ENCODE results near the gene ASAH2B.

ASAH2B gene

GRCh38 chr10:50796693-50797092 is 57.0 kb downstream of the ASAH2B start:
- DNase-seq (ENCODE audit: extremely low read depth in 1 of 2, low read depth in 1 of 2) = no peak

GRCh38 chr10:50798297-50798696 is 58.6 kb downstream of the ASAH2B start:
- DNase-seq (ENCODE audit: extremely low read depth in 1 of 2, low read depth in 1 of 2) = no peak

GRCh38 chr10:50799595-50799994 is 59.9 kb downstream of the ASAH2B start:
- no peak for DNase-seq (ENCODE audit: extremely low read depth in 1 of 2, low read depth in 1 of 2)

GRCh38 chr10:50805981-50806622 is 66.4 kb downstream of the ASAH2B start:
- no peak for DNase-seq (ENCODE audit: extremely low read depth in 1 of 2, low read depth in 1 of 2)

GRCh38 chr10:50807851-50808776 is 68.4 kb downstream of the ASAH2B start:
- no peak for DNase-seq (ENCODE audit: extremely low read depth in 1 of 2, low read depth in 1 of 2)
